Peyer's patch (tissue), 4 donors: ENCODE data around the gene TMEM45B.

ENCODE experiments used
- CTCF ChIP-seq, 6 experiments: fragments of 450-650 bp in 4 of 6; fragments of 200-600 bp in 2 of 6; sonication (generic) in 1 of 6; IDR thresholded peaks; one replicate each; pipeline ENCODE4 v1.5.1; 2017 to 2019; ENCODE audit warnings: antibody characterized with exemption in 6 of 6, mild to moderate bottlenecking in 3 of 6, moderate library complexity in 1 of 6
- POLR2A ChIP-seq, 2 donors: fragments of 450-650 bp; IDR thresholded peaks; one replicate each; pipeline ENCODE4 v1.5.1; 2017; ENCODE audit warnings: antibody characterized with exemption in 2 of 2, mild to moderate bottlenecking in 2 of 2, moderate library complexity in 2 of 2

- TF ChIP-seq POLR2A (IDR thresholded peaks at IDR 0.05) (no peak), CTCF (IDR thresholded peaks at IDR 0.05) (no peak)
Observed at GRCh38 chr11:129779342-129779741, 36.3 kb upstream of the TMEM45B start.
